MM.1S (cell line): ENCODE results near the gene ACTN4.

ENCODE experiments used
- DNase-seq: peaks from one replicate; pipeline ENCODE4 v3.0.0-alpha.2; 2015
- H2AFZ ChIP-seq: fragments of 300-600 bp; sonication (generic); 2 replicates; pipeline ENCODE4 v1.6.0; 2016; ENCODE audit warnings: antibody characterized with exemption, low read length
- H3F3A ChIP-seq: fragments of 300-600 bp; sonication (generic); 2 replicates; pipeline ENCODE4 v1.6.1; 2016; ENCODE audit warnings: mild to moderate bottlenecking, antibody characterized with exemption, low read length, moderate library complexity, mixed read lengths; ENCODE audit not compliant: insufficient read depth
- H3K27ac ChIP-seq: fragments of 300-600 bp; sonication (generic); 2 replicates; pipeline ENCODE4 v1.5.1; 2016; ENCODE audit warnings: mild to moderate bottlenecking, low read length
- H3K27me3 ChIP-seq: fragments of 300-600 bp; sonication (generic); replicated peaks from 2 replicates; pipeline ENCODE4 v1.6.0; 2016; ENCODE audit warnings: low read length; ENCODE audit not compliant: insufficient read depth
- H3K36me3 ChIP-seq: fragments of 300-600 bp; sonication (generic); replicated peaks from 2 replicates; pipeline ENCODE4 v1.6.1; 2016; ENCODE audit warnings: mild to moderate bottlenecking, low read length, mixed read lengths; ENCODE audit not compliant: insufficient read depth
- H3K4me1 ChIP-seq: fragments of 300-600 bp; sonication (generic); 2 replicates; pipeline ENCODE4 v1.6.1; 2016; ENCODE audit warnings: low read length, mixed read lengths
- H3K4me2 ChIP-seq: fragments of 300-600 bp; sonication (generic); 2 replicates; pipeline ENCODE4 v1.6.0; 2016; ENCODE audit warnings: low read depth, low read length
- H3K4me3 ChIP-seq: fragments of 300-600 bp; sonication (generic); 2 replicates; pipeline ENCODE4 v1.5.1; 2016; ENCODE audit warnings: low read length, mixed read lengths
- H3K79me2 ChIP-seq: fragments of 300-600 bp; sonication (generic); 2 replicates; pipeline ENCODE4 v1.6.1; 2016; ENCODE audit warnings: mixed run types, low read length, mixed read lengths
- H3K9ac ChIP-seq: fragments of 300-600 bp; sonication (generic); 2 replicates; pipeline ENCODE4 v1.6.1; 2016; ENCODE audit warnings: low read length, mixed read lengths
- H3K9me2 ChIP-seq: fragments of 300-600 bp; sonication (generic); replicated peaks from 2 replicates; pipeline ENCODE4 v1.6.1; 2016; ENCODE audit warnings: mild to moderate bottlenecking, low read length, mixed read lengths; ENCODE audit not compliant: insufficient read depth
- H3K9me3 ChIP-seq: fragments of 300-600 bp; sonication (generic); replicated peaks from 2 replicates; pipeline ENCODE4 v1.6.1; 2016; ENCODE audit warnings: mild to moderate bottlenecking, low read length, mixed read lengths; ENCODE audit not compliant: insufficient read depth
- H4K20me1 ChIP-seq: fragments of 300-600 bp; sonication (generic); 2 replicates; pipeline ENCODE4 v1.6.1; 2016; ENCODE audit warnings: mild to moderate bottlenecking, low read length, moderate library complexity, mixed read lengths; ENCODE audit not compliant: insufficient read depth
- EZH2 ChIP-seq: fragments of 300-600 bp; sonication (generic); optimal IDR thresholded peaks from 2 replicates; pipeline ENCODE3; 2017; ENCODE audit warnings: low read depth, mild to moderate bottlenecking, antibody characterized with exemption, low read length, mixed read lengths
- EZH2phosphoT487 ChIP-seq: fragments of 300-600 bp; sonication (generic); IDR thresholded peaks from 2 replicates; pipeline ENCODE4 v1.6.1; 2018; ENCODE audit warnings: antibody characterized with exemption, low read length
- TF ChIP-seq, protein P1 (sequence below): fragments of 300-600 bp; sonication (generic); IDR thresholded peaks from 2 replicates; pipeline ENCODE4 v1.5.1; 2016; ENCODE audit warnings: antibody characterized with exemption, low read length, mixed read lengths

The ACTN4 gene

GRCh38 chr19:38722947-38723605 is 75.6 kb downstream of the ACTN4 start:
- H3K36me3 ChIP-seq: no peaks in the 10 kb centered on the region; the same call in 1 of the 2 replicates

GRCh38 chr19:38723606-38723965 is 76.1 kb downstream of the ACTN4 start:
- H3F3A ChIP-seq: no peaks in the 10 kb centered on the region
- no peaks in the 10 kb centered on the region for H3K27me3 ChIP-seq
- H3K9ac ChIP-seq: no peak overlapping the region
- no peak overlapping the region for H3K4me2 ChIP-seq
- no peak overlapping the region for H3K4me3 ChIP-seq
- no peak for TF ChIP-seq EZH2
- TF ChIP-seq EZH2phosphoT487: no peak
- TF ChIP-seq, protein P1, sequence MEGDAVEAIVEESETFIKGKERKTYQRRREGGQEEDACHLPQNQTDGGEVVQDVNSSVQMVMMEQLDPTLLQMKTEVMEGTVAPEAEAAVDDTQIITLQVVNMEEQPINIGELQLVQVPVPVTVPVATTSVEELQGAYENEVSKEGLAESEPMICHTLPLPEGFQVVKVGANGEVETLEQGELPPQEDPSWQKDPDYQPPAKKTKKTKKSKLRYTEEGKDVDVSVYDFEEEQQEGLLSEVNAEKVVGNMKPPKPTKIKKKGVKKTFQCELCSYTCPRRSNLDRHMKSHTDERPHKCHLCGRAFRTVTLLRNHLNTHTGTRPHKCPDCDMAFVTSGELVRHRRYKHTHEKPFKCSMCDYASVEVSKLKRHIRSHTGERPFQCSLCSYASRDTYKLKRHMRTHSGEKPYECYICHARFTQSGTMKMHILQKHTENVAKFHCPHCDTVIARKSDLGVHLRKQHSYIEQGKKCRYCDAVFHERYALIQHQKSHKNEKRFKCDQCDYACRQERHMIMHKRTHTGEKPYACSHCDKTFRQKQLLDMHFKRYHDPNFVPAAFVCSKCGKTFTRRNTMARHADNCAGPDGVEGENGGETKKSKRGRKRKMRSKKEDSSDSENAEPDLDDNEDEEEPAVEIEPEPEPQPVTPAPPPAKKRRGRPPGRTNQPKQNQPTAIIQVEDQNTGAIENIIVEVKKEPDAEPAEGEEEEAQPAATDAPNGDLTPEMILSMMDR: no peak
- no peaks in the 10 kb centered on the region for H3K79me2 ChIP-seq
- no peaks in the 10 kb centered on the region for H3K9me2 ChIP-seq
- no peak overlapping the region for H3K27ac ChIP-seq
- DNase-seq: no peak
- no peaks in the 10 kb centered on the region for H4K20me1 ChIP-seq
- no peak overlapping the region for H2AFZ ChIP-seq
- H3K36me3 ChIP-seq: no peaks in the 10 kb centered on the region; the same call in 1 of the 2 replicates
- no peaks in the 10 kb centered on the region for H3K9me3 ChIP-seq
- no peaks in the 10 kb centered on the region for H3K4me1 ChIP-seq

More at GRCh38 chr19:38722947-38723605, 75.6 kb downstream of the ACTN4 start:
- H4K20me1 ChIP-seq: no peaks in the 10 kb centered on the region
- no peak overlapping the region for H3K27ac ChIP-seq
- H3K79me2 ChIP-seq: no peaks in the 10 kb centered on the region
- H3K9ac ChIP-seq: no peak overlapping the region
- H3K27me3 ChIP-seq: no peaks in the 10 kb centered on the region
- no peaks in the 10 kb centered on the region for H3K9me2 ChIP-seq
- H2AFZ ChIP-seq: no peak overlapping the region
- no peaks in the 10 kb centered on the region for H3K9me3 ChIP-seq
- TF ChIP-seq, protein P1: no peak
- no peak for TF ChIP-seq EZH2
- TF ChIP-seq EZH2phosphoT487: no peak
- H3K4me3 ChIP-seq: no peak overlapping the region
- DNase-seq: no peak
- no peak overlapping the region for H3K4me2 ChIP-seq
- no peaks in the 10 kb centered on the region for H3K4me1 ChIP-seq
- H3F3A ChIP-seq: no peaks in the 10 kb centered on the region

- Histone ChIP-seq H3K4me1 (no peaks in the 10 kb centered on the region), H3K27me3 (no peaks in the 10 kb centered on the region), H3K36me3 (no peaks in the 10 kb centered on the region; the same call in 1 of the 2 replicates), H4K20me1 (no peaks in the 10 kb centered on the region), H2AFZ (no peak overlapping the region), H3K9me3 (no peaks in the 10 kb centered on the region), H3F3A (no peaks in the 10 kb centered on the region), H3K27ac (no peak overlapping the region), H3K9ac (no peak overlapping the region), H3K9me2 (no peaks in the 10 kb centered on the region), H3K4me3 (no peak overlapping the region), H3K79me2 (no peaks in the 10 kb centered on the region), H3K4me2 (no peak overlapping the region)
- TF ChIP-seq, protein P1: no peak
- TF ChIP-seq EZH2phosphoT487: no peak
- TF ChIP-seq EZH2: no peak
- DNase-seq: no peak
Measured at GRCh38 chr19:38723990-38724854, 76.8 kb downstream of the ACTN4 start.
